Activated T-cell treated with anti-CD3 and anti-CD28 coated beads, Interleukin-2, amount 50 U/mL, for 48 hours (primary cell): ENCODE results near the gene TNFRSF13B.
A peak's percentile ranks its signal among the peaks of the same experiment; 100 is the strongest.
"Not testable (repeated sequence)": the region's sequence is repeated elsewhere in the genome, so short reads cannot be mapped to it uniquely, and the experiment has no call there.

Experiments
- DNase-seq, 2 experiments: peaks; one replicate each; pipeline ENCODE4 v3.0.0-alpha.2; 2020

TNFRSF13B gene

DNA sequence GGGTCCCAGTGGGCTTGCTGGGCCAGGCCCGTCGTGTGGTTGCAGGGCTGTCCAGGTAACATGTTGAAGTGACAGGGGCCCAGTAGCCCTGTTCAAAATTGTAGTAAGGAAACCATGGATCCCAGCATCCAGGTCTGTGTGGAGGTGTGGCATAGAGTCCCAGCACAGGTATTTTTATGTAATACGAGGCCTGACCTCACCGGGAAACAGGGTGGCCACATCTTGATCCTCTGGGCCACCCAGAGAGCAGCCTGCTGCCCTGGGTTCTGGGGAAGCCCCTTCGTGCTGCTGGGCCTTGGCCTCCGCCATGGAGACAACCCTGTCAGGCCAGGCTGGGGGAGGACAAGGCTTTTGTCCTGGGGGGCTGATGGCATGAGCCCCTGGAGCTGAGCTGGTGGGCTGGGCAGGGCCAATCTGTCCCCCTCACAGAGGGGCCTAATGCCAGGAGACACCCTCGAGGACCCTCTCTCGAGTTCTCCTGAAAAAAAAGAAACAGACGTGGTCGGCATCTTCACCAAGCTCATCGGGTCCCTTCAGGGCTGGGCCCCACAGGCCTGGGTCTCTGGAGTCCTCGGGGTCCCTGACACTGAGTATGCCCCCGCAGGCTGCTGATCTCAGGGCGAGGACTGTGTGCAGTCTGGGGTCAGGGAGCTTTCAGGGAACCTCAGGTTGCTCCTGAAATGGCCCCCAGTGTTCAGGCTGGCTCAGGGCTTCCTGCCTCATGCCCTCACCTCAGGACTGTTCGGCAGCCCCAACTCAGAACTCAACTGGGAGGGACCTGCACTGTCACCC is 47.8 kb downstream of the TNFRSF13B start:
- DNase-seq, result no peak

- DNase-seq, result no peak
These were observed 48.6 kb downstream of the TNFRSF13B start for GRCh38 chr17:16923097-16923903.

DNA sequence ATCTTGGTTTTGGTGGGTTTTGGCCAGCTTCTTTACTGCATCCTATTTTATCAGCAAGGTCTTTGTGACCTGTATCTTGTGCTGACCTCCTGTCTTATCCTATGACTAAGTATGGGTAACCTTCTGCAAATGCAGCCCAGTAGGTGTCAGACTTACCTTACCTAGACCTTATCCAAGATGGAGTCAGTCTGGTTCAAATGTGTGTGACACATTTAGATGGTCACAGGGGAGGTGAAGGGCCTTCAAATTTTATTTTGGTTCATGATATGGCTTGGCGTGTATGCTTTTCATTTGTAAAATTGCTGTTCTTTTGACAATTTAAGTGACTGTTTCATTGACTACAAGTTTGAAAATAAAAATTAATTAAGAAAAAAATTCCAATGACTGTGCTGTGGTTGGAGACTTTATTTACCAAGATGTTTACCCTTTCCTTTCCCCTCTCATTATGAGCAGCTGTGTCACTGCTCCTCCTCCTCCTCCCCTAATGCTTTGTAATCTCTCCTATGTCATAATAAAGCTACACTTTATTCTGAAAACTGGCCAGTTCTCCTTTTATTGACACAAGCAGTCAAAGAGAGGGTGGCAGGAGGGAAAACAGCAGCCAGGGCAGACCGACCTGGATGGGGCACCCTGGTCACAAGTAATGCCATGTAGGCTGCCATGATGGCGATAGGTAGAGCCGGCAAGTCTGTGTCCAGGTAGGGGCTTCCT is 49.4 kb downstream of the TNFRSF13B start:
- DNase-seq, result no peak

DNA sequence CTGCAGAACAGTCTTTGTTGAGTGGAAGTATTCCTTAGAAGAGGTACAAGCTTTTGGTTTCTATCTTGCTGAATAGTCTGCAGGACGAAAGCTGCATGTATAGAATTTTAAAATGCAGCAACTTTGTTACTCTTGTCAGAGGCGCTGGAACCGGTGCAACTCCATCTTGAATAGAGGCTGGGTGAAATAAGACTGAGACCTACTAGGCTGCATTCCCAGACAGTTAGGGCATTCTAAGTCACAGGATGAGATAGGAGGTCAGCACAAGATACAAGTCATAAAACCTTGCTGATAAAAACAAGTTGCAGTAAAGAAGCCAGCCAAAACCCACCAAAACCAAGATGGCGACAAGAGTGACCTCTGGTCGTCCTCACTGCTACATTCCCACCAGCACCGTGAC is 50.5 kb downstream of the TNFRSF13B start:
- DNase-seq, result not testable (repeated sequence)

GRCh38 chr17:16920628-16921020 is 51.3 kb downstream of the TNFRSF13B start:
- DNase-seq, result no peak

GRCh38 chr17:16919663-16920627 is 52.0 kb downstream of the TNFRSF13B start:
- DNase-seq, result no peak

DNA sequence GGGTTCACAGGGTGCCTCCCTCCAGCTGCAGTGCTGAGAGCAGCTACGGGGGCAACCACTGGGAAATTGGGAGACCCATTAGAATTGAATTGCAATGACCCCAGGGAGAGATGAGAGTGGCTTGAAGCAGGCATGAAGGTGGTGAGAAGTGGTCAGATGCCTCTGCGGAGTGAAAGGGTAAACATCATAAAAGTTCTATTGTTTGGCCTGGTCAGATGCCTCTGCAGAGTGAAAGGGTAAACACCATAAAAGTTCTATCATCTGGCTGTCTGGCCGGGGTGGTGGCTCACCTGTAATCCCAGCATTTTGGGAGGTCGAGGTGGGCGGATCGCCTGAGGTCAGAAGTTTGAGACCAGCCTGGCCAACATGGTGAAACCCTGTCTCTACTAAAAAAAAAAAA is 53.5 kb downstream of the TNFRSF13B start:
- no peak for DNase-seq

DNA sequence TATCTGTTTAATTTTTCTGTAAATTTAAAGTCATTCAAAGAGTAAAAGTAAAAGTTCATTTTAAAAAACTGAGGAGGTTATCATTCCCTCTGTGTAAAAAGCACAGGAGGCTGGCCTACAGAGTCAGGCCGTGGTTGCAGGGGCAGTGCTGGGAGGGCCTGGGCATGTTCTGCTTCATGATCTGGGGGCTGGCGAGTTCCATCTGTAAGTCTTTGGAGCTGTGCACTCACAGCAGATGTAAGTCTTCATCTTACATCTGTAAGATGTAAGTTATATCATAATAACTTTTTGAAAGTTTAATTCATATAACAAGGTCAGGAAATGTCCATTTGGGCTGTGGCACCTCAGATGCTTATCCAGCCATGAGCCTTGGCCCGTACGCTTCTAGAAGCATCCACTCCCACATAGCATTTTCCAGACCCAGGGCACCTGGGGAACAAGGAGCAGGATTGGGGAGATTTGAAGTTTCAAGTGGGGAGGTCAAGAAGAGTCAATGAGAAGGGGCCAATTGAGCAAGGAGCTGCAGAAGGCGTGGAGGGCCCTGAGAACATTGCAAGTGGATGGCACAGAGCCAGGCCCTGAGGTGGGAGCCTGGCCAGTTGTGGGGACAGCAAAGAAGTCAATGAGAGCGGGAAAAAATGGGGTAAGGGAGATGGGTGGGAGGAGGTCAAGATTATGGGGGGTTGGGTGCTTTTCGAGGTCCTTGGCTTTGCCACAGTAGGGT is 54.1 kb downstream of the TNFRSF13B start:
- DNase-seq, result peak in 1 of 2 experiments; percentile 2

GRCh38 chr17:16916557-16916920 is 55.4 kb downstream of the TNFRSF13B start:
- DNase-seq, result no peak

- DNase-seq, result peak; percentile 54 to 65
These were observed 56.0 kb downstream of the TNFRSF13B start for GRCh38 chr17:16915752-16916556.

DNA sequence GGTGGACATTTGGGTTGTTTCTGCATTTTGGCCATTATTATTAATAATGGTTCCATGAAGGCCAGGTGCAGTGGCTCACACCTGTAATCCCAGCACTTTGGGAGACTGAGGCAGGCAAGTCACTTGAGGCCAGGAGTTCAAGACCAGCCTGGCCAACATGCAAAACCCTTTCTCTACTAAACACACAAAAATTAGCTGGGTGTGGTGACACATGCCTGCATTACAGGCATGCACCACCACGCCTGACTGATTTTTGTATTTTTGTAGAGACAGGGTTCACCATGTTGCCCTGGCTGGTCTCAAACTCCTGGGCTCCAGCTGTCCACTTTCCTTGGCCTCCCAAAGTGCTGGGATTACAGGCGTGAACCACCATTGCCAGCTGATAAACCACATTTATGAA is 58.5 kb downstream of the TNFRSF13B start:
- peak; percentile 2 to 3 for DNase-seq

- DNase-seq, result peak; percentile 7 to 13
These were observed 59.6 kb downstream of the TNFRSF13B start for GRCh38 chr17:16912021-16912962.

DNA sequence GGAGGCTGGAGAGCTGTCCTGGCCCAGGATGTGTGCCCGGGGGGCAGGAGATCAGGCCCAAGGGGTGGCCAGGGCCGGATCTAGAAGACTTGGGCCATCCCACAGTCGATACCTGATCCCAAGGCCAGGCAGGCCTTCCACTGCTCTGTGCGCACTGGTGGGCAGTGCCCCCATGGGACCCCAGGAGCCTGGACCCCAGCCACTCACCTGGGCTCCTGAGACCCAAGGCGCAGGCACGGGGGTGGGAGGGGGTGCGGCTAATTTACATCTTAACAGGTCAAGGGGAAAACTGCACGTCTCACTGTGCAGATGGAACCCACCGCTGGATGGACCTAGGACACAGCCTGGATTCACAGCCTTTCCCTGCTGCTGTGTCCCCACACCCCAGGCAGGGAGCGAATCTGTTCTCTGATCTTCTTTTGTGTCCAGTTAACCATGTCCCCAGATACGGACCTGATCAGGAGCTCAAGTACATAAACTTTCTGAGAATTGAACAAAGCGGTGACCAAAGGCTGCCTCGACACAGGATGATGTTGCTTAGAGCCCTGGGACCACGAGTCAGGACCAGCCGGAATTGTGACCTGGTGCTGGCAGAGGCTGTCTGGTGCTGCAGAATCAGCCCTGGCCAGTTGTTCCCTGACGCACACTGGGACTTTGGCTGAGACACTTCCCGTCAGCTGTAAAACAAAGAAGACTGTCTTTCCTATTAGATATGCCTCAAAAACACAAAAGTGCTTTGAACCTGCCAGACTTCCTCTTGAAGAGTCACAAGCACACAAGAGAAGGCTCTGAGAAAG is 60.6 kb downstream of the TNFRSF13B start:
- peak; percentile 16 to 17 for DNase-seq

DNA sequence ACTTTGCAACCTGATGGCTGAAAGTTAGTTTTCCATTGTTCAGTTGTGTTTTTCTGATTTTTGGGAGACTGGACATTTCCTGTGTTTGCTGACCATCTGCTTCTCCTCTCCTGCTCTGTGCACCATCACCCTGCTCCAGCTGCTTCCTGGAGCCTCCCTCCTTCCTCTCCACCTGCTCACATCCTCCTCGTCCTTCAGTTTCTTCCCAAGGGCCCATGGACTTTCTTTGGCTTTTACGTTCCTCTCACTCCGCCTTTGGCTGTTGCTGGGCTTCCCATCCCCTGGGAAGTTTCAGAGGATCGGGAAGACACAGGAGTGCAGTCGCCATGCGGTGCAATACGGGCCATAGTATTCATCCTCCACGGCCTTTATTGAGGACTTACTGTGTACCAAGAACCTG is 61.6 kb downstream of the TNFRSF13B start:
- DNase-seq, result no peak

GRCh38 chr17:16909472-16910246 is 62.3 kb downstream of the TNFRSF13B start:
- peak; percentile 9 to 12 for DNase-seq

GRCh38 chr17:16908273-16908672 is 63.6 kb downstream of the TNFRSF13B start:
- DNase-seq, result peak; percentile 6 to 13

GRCh38 chr17:16906680-16907079 is 65.2 kb downstream of the TNFRSF13B start:
- no peak for DNase-seq
